H1 (cell line): Measurements from ENCODE around the gene CRHR2. TPM values are rescaled to one million over a fixed set of nuclear protein-coding genes. Genes with fewer than 3 reads are reported as not detected.
"Not testable (repeated sequence)": the region's sequence is repeated elsewhere in the genome, so short reads cannot be mapped to it uniquely, and the experiment has no call there.

Experiments used
- CTCF ChIA-PET: fragments of 300-600 bp; sonication (Branson Sonifier 250); formaldehyde crosslinking; loops from one replicate; lab custom pipeline; 2021; ENCODE audit not compliant: partially characterized antibody; lab: Charles Lee
- POLR2A ChIA-PET: fragments of 300-600 bp; sonication (Branson Sonifier 250); formaldehyde crosslinking; loops from one replicate; lab custom pipeline; 2021; ENCODE audit warnings: inconsistent platforms; ENCODE audit not compliant: partially characterized antibody; lab: Charles Lee
- DNase-seq, 2 experiments: peaks; one replicate each; pipeline versions ENCODE4 v3.0.0 to v3.0.0-alpha.2; 2010 to 2022; ENCODE audit warnings: low spot score in 2 of 2, low read depth in 1 of 2, mixed read lengths in 1 of 2
- FAIRE-seq: peaks from 2 replicates; lab custom pipeline; 2011; peaks lifted over from hg19 to GRCh38; lab: Jason Lieb, UNC
- H2AFZ ChIP-seq: 2 replicates; pipeline ENCODE4 v1.8.1; 2012; ENCODE audit warnings: low read length, inconsistent platforms
- H2AK5ac ChIP-seq: 2 replicates; pipeline ENCODE4 v1.6.1; 2013; ENCODE audit warnings: low read depth, low read length
- H2BK120ac ChIP-seq: replicated peaks from 2 replicates; pipeline ENCODE3; 2013; ENCODE audit warnings: low read depth, low read length, inconsistent platforms
- H2BK12ac ChIP-seq: 2 replicates; pipeline ENCODE4 v1.6.1; 2013; ENCODE audit warnings: low read depth, low read length
- H2BK15ac ChIP-seq: 2 replicates; pipeline ENCODE4 v1.6.1; 2013; ENCODE audit warnings: low read length
- H2BK20ac ChIP-seq: 2 replicates; pipeline ENCODE4 v1.6.1; 2013; ENCODE audit warnings: low read length
- H2BK5ac ChIP-seq: 2 replicates; pipeline ENCODE4 v1.6.1; 2013; ENCODE audit warnings: low read depth, low read length
- H3K14ac ChIP-seq: 2 replicates; pipeline ENCODE4 v1.6.1; 2013; ENCODE audit warnings: inconsistent platforms; ENCODE audit not compliant: insufficient read length
- H3K18ac ChIP-seq: 2 replicates; pipeline ENCODE4 v1.6.1; 2013; ENCODE audit warnings: low read length; ENCODE audit errors: extremely low read depth
- H3K23ac ChIP-seq: 2 replicates; pipeline ENCODE4 v1.6.1; 2013; ENCODE audit warnings: inconsistent platforms; ENCODE audit not compliant: insufficient read length
- H3K23me2 ChIP-seq: 2 replicates; pipeline ENCODE4 v1.6.1; 2013; ENCODE audit warnings: low read depth, low read length
- H3K27ac ChIP-seq: 2 replicates; pipeline ENCODE4 v1.6.1; 2011; ENCODE audit warnings: low read depth, low read length, inconsistent platforms
- H3K27me3 ChIP-seq, 4 experiments: replicated peaks in 1 of 4; 1 replicate in 1 of 4; 2 replicates in 3 of 4; pipeline versions ENCODE4 v1.6.1 to v1.8.1; 2011 to 2013; ENCODE audit warnings: low read length in 3 of 4, mild to moderate bottlenecking in 3 of 4, inconsistent platforms in 2 of 4, mixed read lengths in 2 of 4, moderate library complexity in 1 of 4; ENCODE audit not compliant: control insufficient read depth in 3 of 4, insufficient read depth in 3 of 4; ENCODE audit errors: extremely low read depth in 1 of 4
- H3K36me3 ChIP-seq, 4 experiments: 2 replicates each; pipeline versions ENCODE4 v1.6.1 to v1.8.1; 2011 to 2013; ENCODE audit warnings: mild to moderate bottlenecking in 4 of 4, low read length in 3 of 4, moderate library complexity in 2 of 4, control low read depth in 1 of 4, inconsistent platforms in 1 of 4; ENCODE audit not compliant: insufficient read depth in 4 of 4, control insufficient read depth in 2 of 4
- H3K4ac ChIP-seq: replicated peaks from 2 replicates; pipeline ENCODE3; 2013; ENCODE audit warnings: low read length, low read depth, mixed read lengths, inconsistent platforms; ENCODE audit not compliant: insufficient read length
- H3K4me1 ChIP-seq, 4 experiments: replicated peaks in 1 of 4; 1 replicate in 1 of 4; 2 replicates in 3 of 4; pipeline versions ENCODE4 v1.6.1 to v1.8.1; 2011 to 2013; ENCODE audit warnings: low read length in 3 of 4, inconsistent platforms in 2 of 4, mixed read lengths in 1 of 4; ENCODE audit not compliant: insufficient read depth in 4 of 4, control insufficient read depth in 3 of 4
- H3K4me2 ChIP-seq, 2 experiments: 2 replicates each; pipeline versions ENCODE4 v1.6.1 to v1.8.1; 2011 to 2013; ENCODE audit warnings: low read depth in 2 of 2, low read length in 2 of 2, control low read depth in 1 of 2, inconsistent platforms in 1 of 2, mild to moderate bottlenecking in 1 of 2; ENCODE audit not compliant: insufficient read depth in 1 of 2
- H3K4me3 ChIP-seq, 4 experiments: fragments of 200-600, 300-600 bp in 1 of 4; sonication (generic), shearing (Covaris generic), sonication (Bioruptor Twin) in 1 of 4; 2 replicates each; pipeline versions ENCODE4 v1.5.1 to v1.8.1; 2011 to 2016; ENCODE audit warnings: low read length in 4 of 4, low read depth in 3 of 4, control low read depth in 2 of 4, inconsistent platforms in 2 of 4, mild to moderate bottlenecking in 2 of 4, mixed read lengths in 1 of 4, moderate library complexity in 1 of 4; ENCODE audit not compliant: insufficient read depth in 2 of 4; ENCODE audit errors: extremely low read depth in 1 of 4
- H3K56ac ChIP-seq: replicated peaks from 2 replicates; pipeline ENCODE3; 2013; ENCODE audit warnings: low read depth, mild to moderate bottlenecking, mixed read lengths, low read length, inconsistent platforms; ENCODE audit not compliant: insufficient read length
- H3K79me1 ChIP-seq: 2 replicates; pipeline ENCODE4 v1.6.1; 2013; ENCODE audit warnings: low read depth, low read length, control low read depth
- H3K79me2 ChIP-seq, 2 experiments: 2 replicates each; pipeline versions ENCODE4 v1.6.1 to v1.8.1; 2012 to 2013; ENCODE audit warnings: low read length in 2 of 2, mild to moderate bottlenecking in 2 of 2, inconsistent platforms in 1 of 2; ENCODE audit not compliant: insufficient read depth in 2 of 2, control insufficient read depth in 1 of 2
- H3K9ac ChIP-seq, 4 experiments: replicated peaks in 1 of 4; 1 replicate in 1 of 4; 2 replicates in 3 of 4; pipeline versions ENCODE4 v1.6.1 to v1.8.1; 2011 to 2013; ENCODE audit warnings: low read depth in 3 of 4, low read length in 3 of 4, control low read depth in 2 of 4, mild to moderate bottlenecking in 2 of 4, moderate library complexity in 2 of 4, inconsistent platforms in 1 of 4; ENCODE audit errors: extremely low read depth in 1 of 4
- H3K9me3 ChIP-seq, 2 experiments: 2 replicates each; pipeline versions ENCODE4 v1.6.1 to v1.8.1; 2012 to 2013; ENCODE audit warnings: mild to moderate bottlenecking in 2 of 2, moderate library complexity in 2 of 2, control low read depth in 1 of 2, inconsistent platforms in 1 of 2, low read depth in 1 of 2, low read length in 1 of 2, mixed read lengths in 1 of 2; ENCODE audit not compliant: insufficient read depth in 2 of 2
- H4K20me1 ChIP-seq, 2 experiments: replicated peaks in 1 of 2; 2 replicates each; pipeline versions ENCODE3 to v1.8.1; 2011 to 2013; ENCODE audit warnings: inconsistent platforms in 2 of 2, low read length in 2 of 2, mild to moderate bottlenecking in 1 of 2; ENCODE audit not compliant: insufficient read depth in 2 of 2, control insufficient read depth in 1 of 2
- H4K5ac ChIP-seq: 2 replicates; pipeline ENCODE4 v1.6.1; 2013; ENCODE audit warnings: low read length, low read depth, mixed read lengths, inconsistent platforms; ENCODE audit not compliant: insufficient read length
- H4K8ac ChIP-seq: 2 replicates; pipeline ENCODE4 v1.8.0; 2013; ENCODE audit warnings: mild to moderate bottlenecking, moderate library complexity, low read length, inconsistent platforms; ENCODE audit not compliant: insufficient read depth; ENCODE audit errors: extremely low read depth
- H4K91ac ChIP-seq: replicated peaks from 2 replicates; pipeline ENCODE3; 2013; ENCODE audit warnings: low read length, mixed read lengths, inconsistent platforms; ENCODE audit not compliant: insufficient read length
- CTBP2 ChIP-seq: IDR thresholded peaks from 2 replicates; pipeline ENCODE4 v1.7.0; 2011; ENCODE audit warnings: borderline replicate concordance, mild to moderate bottlenecking, moderate library complexity, mixed read lengths, low read length; ENCODE audit not compliant: insufficient read depth, insufficient read length
- GABPA ChIP-seq: IDR thresholded peaks from 2 replicates; pipeline ENCODE4 v1.6.1; 2011; ENCODE audit warnings: mild to moderate bottlenecking, low read length, moderate library complexity, borderline replicate concordance; ENCODE audit not compliant: insufficient read depth
- NRF1 ChIP-seq: IDR thresholded peaks from 2 replicates; pipeline ENCODE4 v1.6.1; 2011; ENCODE audit warnings: mild to moderate bottlenecking, low read depth, low read length, improper control_type of control experiment
- POLR2A ChIP-seq, 2 experiments: IDR thresholded peaks; 1 replicate in 1 of 2; 2 replicates in 1 of 2; pipeline ENCODE4 v1.6.1; 2011; ENCODE audit warnings: low read depth in 2 of 2, low read length in 2 of 2, mild to moderate bottlenecking in 2 of 2; ENCODE audit errors: control extremely low read depth in 1 of 2
- RXRA ChIP-seq: IDR thresholded peaks from 2 replicates; pipeline ENCODE4 v1.6.1; 2011; ENCODE audit warnings: low read depth, mild to moderate bottlenecking, low read length, moderate library complexity; ENCODE audit not compliant: insufficient read depth
- SIX5 ChIP-seq: IDR thresholded peaks from 2 replicates; pipeline ENCODE4 v1.6.1; 2011; ENCODE audit warnings: mild to moderate bottlenecking, low read depth, low read length
- SRF ChIP-seq: IDR thresholded peaks from 2 replicates; pipeline ENCODE4 v1.6.1; 2011; ENCODE audit warnings: mild to moderate bottlenecking, low read depth, low read length, moderate library complexity
- TCF12 ChIP-seq: IDR thresholded peaks from 2 replicates; pipeline ENCODE4 v1.6.1; 2011; ENCODE audit warnings: low read depth, mild to moderate bottlenecking, low read length
- USF2 ChIP-seq: IDR thresholded peaks from 2 replicates; pipeline ENCODE4 v1.6.1; 2011; ENCODE audit warnings: low read length, improper control_type of control experiment
- WGBS, 2 experiments: shearing (Covaris generic) in 1 of 2; methylation state at CpG; one replicate each; pipeline versions ENCODE4 v1.1.6 to v1.1.7; 2013 to 2015; ENCODE audit warnings: low lambda C conversion rate in 2 of 2, mixed read lengths in 2 of 2, inconsistent platforms in 1 of 2, low coverage in 1 of 2, missing lambda C conversion rate in 1 of 2; ENCODE audit not compliant: insufficient replicate concordance in 2 of 2, insufficient coverage in 1 of 2, insufficient read length in 1 of 2; ENCODE audit errors: extremely low coverage in 1 of 2, missing lambda C conversion rate in 1 of 2; 5-methylcytosine and 5-hydroxymethylcytosine counted together
- polyA plus RNA-seq, 7 experiments: library from polyadenylated mRNA; depleted of rRNA in 3 of 7; stranded (reverse) in 5 of 7; unstranded in 2 of 7; fragments of >200 nt in 5 of 7; fragments of 200-250 nt in 2 of 7; gene quantifications; 1 replicate in 5 of 7; 2 replicates in 1 of 7; 4 replicates in 1 of 7; pipeline versions ENCODE4 v1.2.1 to v1.2.3, GENCODE V29; 2011 to 2013; ENCODE audit warnings: missing spikeins in 2 of 7, mixed read lengths in 2 of 7
- total RNA-seq: library from RNA; stranded (reverse); fragmentation: NEBNext Ultra II Directional; extraction: Animal tissue kit (Norgen Biotek cat#: 25700); gene quantifications from 2 replicates; pipeline ENCODE4 v1.2.1, GENCODE V29; 2021

CRHR2 gene
- total and polyA plus RNA-seq, 2 of the 8 experiments (the other 6 are each of a cell fraction or from before 2014, with no cell fraction given), result 0.37 to 1.3 TPM

DNA sequence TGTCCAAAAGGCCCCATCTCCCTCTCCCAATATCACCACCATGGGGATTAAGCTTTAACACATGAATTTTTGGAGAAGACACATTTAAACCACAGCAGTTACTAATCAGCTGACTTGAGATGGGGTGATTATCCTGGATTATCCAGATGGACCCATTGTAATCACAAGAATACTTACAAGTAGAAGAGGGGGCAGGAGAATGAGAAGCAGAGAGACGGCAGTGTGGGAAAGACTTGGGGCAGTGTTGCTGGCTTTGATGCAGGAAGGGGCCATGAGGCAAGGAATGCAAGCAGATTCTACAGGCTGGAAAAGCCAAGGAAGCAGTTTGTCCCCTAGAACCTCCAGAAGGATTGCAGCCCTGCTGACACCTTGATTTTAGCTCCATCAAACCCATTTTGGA, 39.0 kb upstream of the CRHR2 start (continued):
- TF ChIP-seq USF2, result no peak
- TF ChIP-seq SIX5, result no peak
- TF ChIP-seq SRF, result no peak
- TF ChIP-seq CTBP2, result no peak
- no peak for TF ChIP-seq POLR2A (IDR thresholded peaks at IDR 0.05; ENCODE audit: control extremely low read depth in 1 of 2, low read depth in 2 of 2, low read length in 2 of 2)
- TF ChIP-seq GABPA, result no peak
- TF ChIP-seq NRF1, result no peak
- TF ChIP-seq RXRA, result no peak
- TF ChIP-seq TCF12, result no peak

- H4K91ac ChIP-seq, DNase-seq, H3K4me3 ChIP-seq, POLR2A ChIA-PET, H2AK5ac ChIP-seq, H3K18ac ChIP-seq, H2AFZ ChIP-seq, H3K23ac ChIP-seq, H2BK5ac ChIP-seq, FAIRE-seq, H3K9ac ChIP-seq, H3K27ac ChIP-seq, H3K4me1 ChIP-seq, H3K14ac ChIP-seq, H3K79me1 ChIP-seq, H3K23me2 ChIP-seq, H2BK15ac ChIP-seq, H2BK20ac ChIP-seq, H3K4me2 ChIP-seq, H4K20me1 ChIP-seq, H3K36me3 ChIP-seq, H2BK120ac ChIP-seq, H3K4ac ChIP-seq, H4K5ac ChIP-seq, H3K27me3 ChIP-seq, H4K8ac ChIP-seq, H3K79me2 ChIP-seq, H3K56ac ChIP-seq, H2BK12ac ChIP-seq: not testable (repeated sequence)
- H3K9me3 ChIP-seq, result peaks cover 18 to 22% of the 10 kb centered on the region in 2 experiments
- CTCF ChIA-PET, result interaction anchor here (0.5 to 0.9 kb wide), 2 partner anchors 19 to 21 kb away, joined by 3 to 4 read pairs; no protein-coding TSS in a partner anchor
- WGBS, 2 experiments, result 94 to 100% methylated on average over 1 to 2 of the region's 2 CpGs
These were observed 37.2 kb upstream of the CRHR2 start for GRCh38 chr7:30719434-30719833.
